ENCODE measurements around the gene SLC6A3. TPM values are rescaled to one million over a fixed set of nuclear protein-coding genes. Genes with fewer than 3 reads are reported as not detected.

The SLC6A3 gene
- total RNA-seq, 2 experiments from 2014 or later: not detected

DNA sequence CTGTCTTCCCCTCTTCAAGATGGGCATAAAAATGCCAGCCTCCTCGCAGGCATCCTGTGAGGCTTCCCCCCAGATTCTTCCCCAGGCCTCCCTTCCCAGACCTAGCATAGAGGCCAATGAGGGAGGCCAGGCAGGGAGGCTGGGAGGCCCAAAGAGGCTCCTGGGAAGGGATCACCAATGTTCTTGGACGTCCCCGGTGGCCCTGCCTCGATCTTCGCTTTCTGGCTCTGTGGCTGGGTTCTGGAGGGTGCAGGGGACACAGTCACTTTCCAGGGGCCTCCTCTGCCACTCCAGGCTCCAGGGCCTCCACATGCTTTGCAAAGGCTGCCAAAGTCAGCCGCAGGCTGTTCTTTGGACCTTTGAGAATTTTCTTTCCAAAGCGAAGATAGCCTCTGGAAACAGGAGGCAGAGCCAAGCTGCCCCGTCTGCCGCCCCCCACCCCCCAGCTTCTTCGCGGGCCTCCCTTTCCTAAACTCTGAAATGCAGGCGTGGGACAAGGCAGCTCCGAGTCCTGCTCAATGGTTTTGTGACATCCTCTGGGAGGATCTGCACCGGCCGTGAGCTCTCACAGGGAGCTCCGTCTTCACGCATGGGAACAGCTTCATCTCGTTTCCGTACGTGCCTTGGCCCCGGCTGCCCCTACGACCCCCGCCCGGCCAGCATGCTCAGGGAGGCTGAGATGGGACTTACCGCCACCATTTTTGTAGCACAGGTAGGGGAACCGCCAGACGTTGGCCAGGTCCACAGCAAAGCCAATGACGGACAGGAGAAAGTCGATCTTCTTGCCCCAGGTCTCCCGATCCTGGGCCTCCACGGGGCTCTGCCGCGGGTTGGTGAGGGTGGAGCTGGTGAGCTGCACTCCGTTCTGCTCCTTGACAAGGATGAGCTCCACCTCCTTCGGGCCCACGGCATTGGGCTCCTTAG, 2.8 kb downstream of the SLC6A3 start:
- Mint-ChIP-seq H3K27me3 (peaks cover 43% of the 10 kb centered on the region), H3K4me3 (no peak overlapping the region), H3K4me1 (ENCODE audit: low read depth) (peaks cover 7% of the 10 kb centered on the region), H3K9me3 (peaks cover 7% of the 10 kb centered on the region), H3K27ac (no peak overlapping the region), H3K36me3 (no peaks in the 10 kb centered on the region)
- ChIA-PET POLR2A (no interaction called here), CTCF (interaction anchor here (0.9 kb wide), 1 partner anchor 202 kb away, joined by 4 read pairs; no protein-coding TSS in a partner anchor)
- intact Hi-C loops (cut with micrococcal nuclease): no loop called here
- DNase-seq: no peak

DNA sequence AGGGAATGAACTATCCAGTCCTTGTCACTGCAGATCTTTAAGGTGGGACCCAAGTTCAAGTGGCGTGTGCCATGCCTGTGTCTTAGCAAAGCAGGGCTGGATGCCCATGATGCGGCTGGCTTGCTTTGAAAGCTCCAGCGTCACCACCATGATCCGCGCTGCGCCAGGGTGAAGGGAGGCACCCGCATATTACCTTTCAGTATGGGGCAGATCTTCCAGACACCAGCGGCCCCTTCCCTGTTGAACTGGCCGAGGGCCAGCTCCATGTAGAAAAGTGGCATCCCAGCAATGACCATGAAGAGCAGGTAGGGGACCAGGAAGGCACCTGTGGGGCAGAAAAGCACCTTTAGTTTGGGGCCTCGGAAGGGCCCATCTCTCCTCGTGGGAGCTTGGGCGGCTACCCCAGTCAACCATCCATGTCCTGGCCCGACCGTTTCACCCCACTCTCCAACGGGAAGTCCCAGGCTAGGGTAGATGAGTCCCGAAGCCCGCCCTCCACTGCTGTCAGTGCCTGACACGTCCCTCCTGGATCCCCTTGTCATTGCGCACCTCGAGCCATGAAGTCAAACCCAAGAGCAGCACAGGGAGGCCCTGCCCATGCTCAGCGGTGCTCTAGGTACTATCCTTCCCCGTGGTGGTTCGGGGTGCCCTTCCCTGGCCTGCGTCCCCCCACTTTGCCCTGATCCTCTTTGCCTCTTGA, 3.9 kb downstream of the SLC6A3 start:
- no peak overlapping the region for H3K27ac Mint-ChIP-seq
- ChIA-PET POLR2A (no interaction called here), CTCF (no interaction called here)
- H3K27me3 Mint-ChIP-seq: peaks cover 32% of the 10 kb centered on the region
- intact Hi-C loops (cut with micrococcal nuclease): no loop called here
- H3K4me3 Mint-ChIP-seq: no peak overlapping the region
- peaks cover 7% of the 10 kb centered on the region for H3K9me3 Mint-ChIP-seq
- no peaks in the 10 kb centered on the region for H3K36me3 Mint-ChIP-seq
- DNase-seq: no peak
- H3K4me1 Mint-ChIP-seq (ENCODE audit: low read depth): peaks cover 5% of the 10 kb centered on the region

- Mint-ChIP-seq H3K27ac (no peak overlapping the region), H3K4me3 (no peak overlapping the region), H3K9me3 (peaks cover 7% of the 10 kb centered on the region), H3K4me1 (ENCODE audit: low read depth) (peaks cover 5% of the 10 kb centered on the region), H3K36me3 (no peaks in the 10 kb centered on the region), H3K27me3 (peaks cover 31% of the 10 kb centered on the region)
- ChIA-PET CTCF (no interaction called here), POLR2A (no interaction called here)
- DNase-seq: no peak
- intact Hi-C loops (cut with micrococcal nuclease): no loop called here
Measured at GRCh38 chr5:1440098-1440493, 5.1 kb downstream of the SLC6A3 start.

DNA sequence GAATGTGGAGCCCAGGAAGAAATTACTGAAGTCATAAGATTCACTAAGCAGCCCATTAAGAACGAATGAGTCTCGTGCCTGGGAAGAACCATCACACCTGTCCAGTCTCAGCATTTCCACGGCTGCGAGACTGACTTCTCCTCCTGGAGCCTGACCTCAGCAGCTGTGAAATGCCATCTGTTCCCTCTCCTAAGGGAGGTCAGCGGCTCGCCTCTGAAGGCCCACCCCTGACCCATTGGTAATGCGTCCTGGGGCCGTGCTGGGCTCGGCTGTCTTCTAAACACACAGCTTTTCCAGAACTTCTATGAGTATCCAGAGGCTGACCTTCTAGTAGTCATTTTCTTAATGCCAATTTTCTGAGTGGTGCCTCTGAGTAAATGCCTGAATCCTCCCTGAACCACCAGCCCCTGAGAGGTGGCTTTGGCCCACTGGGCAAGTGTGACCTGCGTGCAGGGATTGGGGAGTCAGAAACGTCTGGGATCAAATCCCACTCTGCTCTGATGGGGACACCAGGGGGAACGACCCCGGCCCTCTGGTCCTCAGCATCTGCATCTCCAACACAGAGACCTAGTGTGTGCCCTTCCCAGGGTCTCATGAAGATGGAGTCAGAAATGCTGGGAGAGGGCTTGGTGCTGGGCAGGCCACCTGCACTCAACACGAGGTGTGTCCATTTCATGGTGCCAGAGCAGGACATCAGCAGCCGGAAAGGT, 5.7 kb downstream of the SLC6A3 start:
- Mint-ChIP-seq H3K9me3 (peaks cover 7% of the 10 kb centered on the region), H3K27me3 (peaks cover 29% of the 10 kb centered on the region), H3K4me3 (no peak overlapping the region), H3K36me3 (no peaks in the 10 kb centered on the region), H3K27ac (no peak overlapping the region), H3K4me1 (ENCODE audit: low read depth) (peaks cover 5% of the 10 kb centered on the region)
- ChIA-PET CTCF (no interaction called here), POLR2A (no interaction called here)
- intact Hi-C loops (cut with micrococcal nuclease): no loop called here
- DNase-seq: no peak

DNA sequence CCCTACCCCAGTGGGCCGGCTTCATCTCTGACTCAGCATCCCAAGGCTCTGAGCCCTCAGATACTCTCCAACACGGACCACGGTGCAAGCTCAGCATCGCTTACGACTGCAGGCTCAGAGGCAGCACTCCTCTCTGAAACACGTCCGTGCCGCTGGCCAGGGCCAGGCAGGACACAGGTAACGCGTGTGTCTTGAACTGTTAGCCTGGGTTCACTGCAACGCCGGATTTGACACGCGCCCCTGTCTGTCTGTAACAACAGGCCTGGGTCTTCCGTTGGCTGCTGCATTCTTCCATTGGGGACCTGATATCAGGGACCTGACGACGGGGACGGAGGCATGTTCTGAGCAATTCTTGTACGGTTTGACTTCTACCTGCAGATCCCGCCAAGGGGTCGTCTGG, 6.4 kb downstream of the SLC6A3 start:
- CTCF ChIA-PET: no interaction called here
- DNase-seq: no peak
- Mint-ChIP-seq H3K27ac (no peak overlapping the region), H3K4me3 (no peak overlapping the region), H3K4me1 (ENCODE audit: low read depth) (peaks cover under 1% of the 10 kb centered on the region), H3K27me3 (peaks cover 24% of the 10 kb centered on the region), H3K9me3 (peaks cover 7% of the 10 kb centered on the region), H3K36me3 (no peaks in the 10 kb centered on the region)
- intact Hi-C loops (cut with micrococcal nuclease): no loop called here
- POLR2A ChIA-PET: no interaction called here

GRCh38 chr5:1437876-1438559, 7.2 kb downstream of the SLC6A3 start:
- H3K36me3 Mint-ChIP-seq: no peaks in the 10 kb centered on the region
- no peak overlapping the region for H3K4me3 Mint-ChIP-seq
- CTCF ChIA-PET: no interaction called here
- H3K27me3 Mint-ChIP-seq: peaks cover 22% of the 10 kb centered on the region
- H3K4me1 Mint-ChIP-seq (ENCODE audit: low read depth): no peaks in the 10 kb centered on the region
- DNase-seq: no peak
- intact Hi-C loops (cut with micrococcal nuclease): no loop called here
- POLR2A ChIA-PET: no interaction called here
- no peak overlapping the region for H3K27ac Mint-ChIP-seq
- peaks cover 7% of the 10 kb centered on the region for H3K9me3 Mint-ChIP-seq

DNA sequence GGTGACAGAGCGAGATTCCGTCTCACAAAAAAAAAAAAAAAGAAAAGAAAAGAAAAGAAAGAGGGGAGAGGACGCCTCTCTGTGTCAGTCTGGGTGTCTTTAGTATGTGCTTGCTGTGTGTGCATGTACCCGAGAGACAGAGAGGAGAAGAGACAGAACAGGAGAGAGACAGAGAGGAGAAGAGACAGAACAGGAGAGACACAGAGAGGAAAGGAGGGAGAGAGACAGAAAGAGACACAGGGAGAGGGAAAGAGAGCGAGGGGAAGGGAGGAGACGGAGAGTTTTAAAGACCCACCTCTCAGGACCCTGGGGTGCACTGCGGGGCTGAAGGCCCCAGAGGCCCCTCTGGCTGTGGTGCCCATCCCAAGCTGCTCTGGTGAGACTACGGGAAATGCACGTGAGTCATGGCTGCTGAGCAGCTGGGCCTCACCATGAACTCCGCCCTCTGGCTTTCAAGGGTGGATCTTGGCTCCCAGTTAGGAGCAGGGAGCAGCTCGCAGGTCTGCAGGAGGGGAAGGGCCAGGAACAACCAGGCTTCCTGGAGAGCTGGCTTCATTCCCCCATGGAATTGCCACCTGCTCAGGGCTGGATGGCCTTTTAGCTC, 7.9 kb downstream of the SLC6A3 start:
- Mint-ChIP-seq H3K4me3 (no peak overlapping the region), H3K36me3 (no peaks in the 10 kb centered on the region), H3K4me1 (ENCODE audit: low read depth) (no peaks in the 10 kb centered on the region), H3K27ac (no peak overlapping the region), H3K27me3 (peaks cover 17% of the 10 kb centered on the region), H3K9me3 (peaks cover 7% of the 10 kb centered on the region)
- CTCF ChIA-PET: no interaction called here
- intact Hi-C loops (cut with micrococcal nuclease): no loop called here
- POLR2A ChIA-PET: no interaction called here
- DNase-seq: no peak

DNA sequence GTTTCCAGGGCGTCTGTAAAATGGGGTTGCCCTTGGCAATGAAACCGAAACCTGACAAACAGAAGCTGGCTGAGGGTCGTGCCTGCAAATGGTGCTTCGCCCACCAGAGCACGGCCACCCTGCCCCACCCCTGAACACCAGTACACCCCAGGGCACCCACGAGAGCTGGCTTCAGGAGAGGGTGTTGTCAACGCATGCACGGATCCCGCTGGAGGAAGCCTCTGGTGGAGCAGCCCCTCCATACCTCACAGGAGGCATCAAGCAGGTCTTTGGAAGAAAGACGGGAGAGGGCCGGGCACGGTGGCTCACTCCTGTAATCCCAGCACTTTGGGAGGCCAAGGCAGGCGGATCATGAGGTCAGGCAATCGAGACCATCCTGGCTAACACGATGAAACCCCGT, 8.6 kb downstream of the SLC6A3 start:
- intact Hi-C loops (cut with micrococcal nuclease): no loop called here

DNA sequence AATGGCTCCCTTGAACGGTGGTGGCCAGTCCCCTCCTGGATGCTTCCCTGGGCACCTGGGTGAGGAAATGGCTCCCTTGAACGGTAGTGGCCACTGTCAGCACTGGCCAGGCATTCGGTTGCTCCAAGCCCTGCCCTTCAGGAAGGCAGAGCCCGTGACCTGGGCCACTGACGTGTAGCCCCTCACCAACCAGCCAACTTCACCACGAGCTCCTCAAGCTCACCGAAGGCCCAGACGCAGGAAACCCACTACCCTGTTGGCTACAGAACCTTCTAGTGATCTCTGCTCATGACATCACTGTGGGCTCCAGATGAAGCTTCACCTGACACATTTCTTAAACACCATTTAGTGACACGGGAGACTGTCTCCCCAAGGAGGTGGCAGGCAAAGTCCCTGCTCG, 9.2 kb downstream of the SLC6A3 start:
- ChIA-PET CTCF (interaction anchor here (0.6 kb wide), 1 partner anchor 209 kb away, joined by 3 read pairs; no protein-coding TSS in a partner anchor), POLR2A (no interaction called here)
- Mint-ChIP-seq H3K4me1 (ENCODE audit: low read depth) (no peaks in the 10 kb centered on the region), H3K9me3 (peaks cover 7% of the 10 kb centered on the region), H3K4me3 (no peak overlapping the region), H3K27ac (no peak overlapping the region), H3K27me3 (peaks cover 17% of the 10 kb centered on the region), H3K36me3 (no peaks in the 10 kb centered on the region)
- intact Hi-C loops (cut with micrococcal nuclease): no loop called here
- no peak for DNase-seq

More for the DNA sequence above, 8.6 kb downstream of the SLC6A3 start:
- POLR2A ChIA-PET: no interaction called here
- Mint-ChIP-seq H3K4me3 (no peak overlapping the region), H3K27ac (no peak overlapping the region), H3K4me1 (ENCODE audit: low read depth) (no peaks in the 10 kb centered on the region), H3K27me3 (peaks cover 17% of the 10 kb centered on the region), H3K36me3 (no peaks in the 10 kb centered on the region), H3K9me3 (peaks cover 7% of the 10 kb centered on the region)
- CTCF ChIA-PET: interaction anchor here (0.6 kb wide), 1 partner anchor 208 kb away, joined by 3 read pairs; no protein-coding TSS in a partner anchor
- no peak for DNase-seq

DNA sequence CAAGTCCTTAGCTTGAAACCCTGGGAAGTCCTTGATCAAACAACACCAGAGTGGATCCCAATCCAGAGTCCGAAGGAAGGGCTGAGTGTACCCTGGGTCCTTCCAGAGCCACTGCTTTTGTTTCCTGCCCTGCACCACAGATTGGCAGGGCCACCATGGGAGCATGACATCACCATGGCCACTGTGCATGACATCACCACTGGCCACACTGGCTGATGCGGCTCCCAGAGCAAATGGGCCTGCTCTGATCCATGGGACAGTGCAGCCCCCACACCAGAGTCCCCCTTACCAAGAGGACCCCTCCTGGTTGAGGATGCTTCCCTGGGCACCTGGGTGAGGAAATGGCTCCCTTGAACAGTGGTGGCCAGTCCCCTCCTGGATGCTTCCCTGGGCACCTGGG, 9.9 kb downstream of the SLC6A3 start:
- no peaks in the 10 kb centered on the region for H3K36me3 Mint-ChIP-seq
- DNase-seq: no peak
- peaks cover 5% of the 10 kb centered on the region for H3K9me3 Mint-ChIP-seq
- CTCF ChIA-PET: no interaction called here
- POLR2A ChIA-PET: no interaction called here
- no peak overlapping the region for H3K27ac Mint-ChIP-seq
- H3K4me3 Mint-ChIP-seq: no peak overlapping the region
- H3K27me3 Mint-ChIP-seq: peaks cover 17% of the 10 kb centered on the region
- intact Hi-C loops (cut with micrococcal nuclease): no loop called here
- H3K4me1 Mint-ChIP-seq (ENCODE audit: low read depth): no peaks in the 10 kb centered on the region

DNA sequence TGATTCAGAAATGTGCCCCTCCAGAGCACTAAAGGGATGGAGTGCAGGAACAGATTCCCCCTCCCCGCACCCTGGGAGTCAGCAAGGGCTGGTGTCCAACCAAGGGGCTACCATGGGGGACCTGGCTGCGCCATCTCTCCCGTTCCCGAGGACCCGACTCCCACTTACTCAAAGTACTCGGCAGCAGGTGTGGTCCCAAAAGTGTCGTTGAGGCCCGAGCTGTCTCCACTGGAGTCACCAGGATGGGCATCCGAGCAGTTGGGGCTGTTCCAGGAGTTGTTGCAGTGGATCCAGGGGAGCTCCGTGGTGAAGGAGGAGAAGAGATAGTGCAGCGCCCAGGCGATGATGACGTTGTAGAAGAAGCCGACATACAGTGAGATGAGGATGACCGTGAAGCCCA, 12.9 kb downstream of the SLC6A3 start:
- H3K4me3 Mint-ChIP-seq: no peak overlapping the region
- H3K27me3 Mint-ChIP-seq: peaks cover 6% of the 10 kb centered on the region
- CTCF ChIA-PET: no interaction called here
- peaks cover 31% of the 10 kb centered on the region for H3K9me3 Mint-ChIP-seq
- no peaks in the 10 kb centered on the region for H3K4me1 Mint-ChIP-seq (ENCODE audit: low read depth)
- intact Hi-C loops (cut with micrococcal nuclease): no loop called here
- H3K36me3 Mint-ChIP-seq: peaks cover 2% of the 10 kb centered on the region
- no peak overlapping the region for H3K27ac Mint-ChIP-seq
- DNase-seq: no peak
- POLR2A ChIA-PET: no interaction called here

GRCh38 chr5:1431896-1432295, 13.3 kb downstream of the SLC6A3 start:
- H3K27ac Mint-ChIP-seq: no peak overlapping the region
- no peaks in the 10 kb centered on the region for H3K4me1 Mint-ChIP-seq (ENCODE audit: low read depth)
- H3K27me3 Mint-ChIP-seq: peaks cover 6% of the 10 kb centered on the region
- DNase-seq: no peak
- peaks cover 34% of the 10 kb centered on the region for H3K9me3 Mint-ChIP-seq
- CTCF ChIA-PET: no interaction called here
- intact Hi-C loops (cut with micrococcal nuclease): no loop called here
- peaks cover 2% of the 10 kb centered on the region for H3K36me3 Mint-ChIP-seq
- POLR2A ChIA-PET: no interaction called here
- H3K4me3 Mint-ChIP-seq: no peak overlapping the region
